ENCODE measurements around the gene TNFRSF6B.

The TNFRSF6B gene

GRCh38 chr20:63698739-63699465 lies 2.5 kb downstream of the TNFRSF6B start:
- peak; percentile 18 to 42 for DNase-seq

- DNase-seq = no peak
These were observed 3.2 kb downstream of the TNFRSF6B start for GRCh38 chr20:63699466-63700198.

- DNase-seq = no peak
These were observed 4.0 kb downstream of the TNFRSF6B start for GRCh38 chr20:63700199-63701050.

GRCh38 chr20:63701051-63701328 lies 4.5 kb downstream of the TNFRSF6B start:
- DNase-seq = no peak

- no peak for DNase-seq
These were observed 5.0 kb downstream of the TNFRSF6B start for GRCh38 chr20:63701329-63702035.

GRCh38 chr20:63702036-63702665 lies 5.7 kb downstream of the TNFRSF6B start:
- no peak for DNase-seq

- DNase-seq = no peak
These were observed 6.5 kb downstream of the TNFRSF6B start for GRCh38 chr20:63702751-63703470.

- no peak for DNase-seq
These were observed 7.1 kb downstream of the TNFRSF6B start for GRCh38 chr20:63703471-63703975.

- no peak for DNase-seq
These were observed 7.7 kb downstream of the TNFRSF6B start for GRCh38 chr20:63703976-63704748.

- no peak for DNase-seq
These were observed 8.3 kb downstream of the TNFRSF6B start for GRCh38 chr20:63704749-63705117.

GRCh38 chr20:63705232-63706026 lies 9.0 kb downstream of the TNFRSF6B start:
- DNase-seq = no peak

GRCh38 chr20:63706027-63706695 lies 9.7 kb downstream of the TNFRSF6B start:
- DNase-seq = no peak

GRCh38 chr20:63706852-63707557 lies 10.6 kb downstream of the TNFRSF6B start:
- DNase-seq = peak; percentile 75 to 79

- peak; percentile 86 to 92 for DNase-seq
These were observed 11.3 kb downstream of the TNFRSF6B start, which contains the start of the genes ARFRP1 and ZGPAT for GRCh38 chr20:63707558-63708300. Gene ARFRP1, minus strand, starts transcription at chr20:63707976. Its CDS starts 885 bp downstream, at chr20:63707091. Gene ZGPAT, plus strand, starts transcription at chr20:63708039. Its CDS starts 542 bp downstream, at chr20:63708581.

- DNase-seq = no peak
These were observed 12.1 kb downstream of the TNFRSF6B start for GRCh38 chr20:63708301-63709148.

- no peak for DNase-seq
These were observed 12.7 kb downstream of the TNFRSF6B start for GRCh38 chr20:63709149-63709527.

All from inflammatory macrophage treated with lipopolysaccharide for 1 hour (primary cell).